SH-SY5Y (cell line): ENCODE measurements around the gene GOLGA8B.

Source experiments
- GATA2 ChIP-seq: IDR thresholded peaks from 2 replicates; pipeline ENCODE4 v1.6.1; 2011; ENCODE audit warnings: mild to moderate bottlenecking, low read depth, low read length
- GATA3 ChIP-seq: IDR thresholded peaks from 2 replicates; pipeline ENCODE4 v1.6.1; 2011; ENCODE audit warnings: low read depth, mild to moderate bottlenecking, low read length, moderate library complexity

DNA sequence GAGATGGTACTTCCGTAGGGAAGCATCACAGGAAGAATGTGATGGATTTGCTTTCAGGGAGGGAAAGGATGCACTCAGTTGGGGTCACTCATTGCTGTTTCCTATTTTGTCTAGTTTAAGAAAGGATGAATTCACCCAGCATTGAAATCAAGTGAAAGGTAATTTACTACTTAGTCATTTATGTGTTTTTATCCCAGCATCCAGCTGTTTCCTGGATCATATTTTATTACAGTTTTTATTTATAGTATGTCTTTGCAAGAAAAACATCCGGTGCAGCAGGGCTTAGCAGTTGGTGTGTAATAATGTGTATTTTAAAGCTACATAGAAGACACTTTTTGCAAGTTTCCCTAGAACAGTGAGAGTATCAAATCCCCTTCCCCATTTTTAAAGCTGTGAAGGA, 37.4 kb upstream of the GOLGA8B start:
- TF ChIP-seq GATA2 (no peak), GATA3 (no peak)
